Activated T-cell treated with anti-CD3 and anti-CD28 coated beads, Interleukin-2, amount 50 U/mL, for 48 hours (primary cell): ENCODE data around the gene IP6K1.

Experiments used
- DNase-seq, 2 experiments: peaks; one replicate each; pipeline ENCODE4 v3.0.0-alpha.2; 2020

The IP6K1 gene

GRCh38 chr3:49723296-49723627 lies 63.1 kb downstream of the IP6K1 start:
- peak; percentile 72 to 78 for DNase-seq

GRCh38 chr3:49722896-49723295 lies 63.4 kb downstream of the IP6K1 start:
- no peak for DNase-seq

GRCh38 chr3:49721896-49722781 lies 64.2 kb downstream of the IP6K1 start:
- peak in 1 of 2 experiments; percentile 16 for DNase-seq

GRCh38 chr3:49721596-49721895 lies 64.8 kb downstream of the IP6K1 start:
- DNase-seq: peak in 1 of 2 experiments; percentile 19

GRCh38 chr3:49720855-49721595 lies 65.3 kb downstream of the IP6K1 start:
- peak in 1 of 2 experiments; percentile 30 for DNase-seq

- DNase-seq: peak; percentile 95
These were observed 67.0 kb downstream of the IP6K1 start, which contains the start of gene AMIGO3 for GRCh38 chr3:49719214-49719884. Gene AMIGO3 (minus strand): TSS chr3:49719684. CDS start chr3:49719465, 219 bp downstream.

GRCh38 chr3:49718858-49719213 lies 67.5 kb downstream of the IP6K1 start:
- no peak for DNase-seq

GRCh38 chr3:49717959-49718857 lies 68.1 kb downstream of the IP6K1 start:
- no peak for DNase-seq

- no peak for DNase-seq
These were observed 69.0 kb downstream of the IP6K1 start for GRCh38 chr3:49717211-49717958.

GRCh38 chr3:49716691-49717210 lies 69.6 kb downstream of the IP6K1 start:
- no peak for DNase-seq

GRCh38 chr3:49716169-49716568 lies 70.2 kb downstream of the IP6K1 start:
- DNase-seq: no peak

GRCh38 chr3:49715611-49716121 lies 70.7 kb downstream of the IP6K1 start:
- no peak for DNase-seq

- no peak for DNase-seq
These were observed 71.4 kb downstream of the IP6K1 start for GRCh38 chr3:49714728-49715550.

GRCh38 chr3:49713336-49714105 lies 72.8 kb downstream of the IP6K1 start:
- DNase-seq: no peak

GRCh38 chr3:49712631-49713317 lies 73.6 kb downstream of the IP6K1 start:
- DNase-seq: no peak

- no peak for DNase-seq
These were observed 74.2 kb downstream of the IP6K1 start for GRCh38 chr3:49712166-49712565.

GRCh38 chr3:49711489-49711888 lies 74.9 kb downstream of the IP6K1 start:
- no peak for DNase-seq

GRCh38 chr3:49709852-49710251 lies 76.5 kb downstream of the IP6K1 start:
- no peak for DNase-seq

- DNase-seq: no peak
These were observed 79.2 kb downstream of the IP6K1 start for GRCh38 chr3:49707113-49707480.
